HepG2 (cell line): ENCODE results near the gene ADGRG6. TPM values are rescaled to one million over a fixed set of nuclear protein-coding genes. Genes with fewer than 3 reads are reported as not detected.

Source experiments
- ATRX ChIP-seq: sonication (generic); formaldehyde crosslinking; IDR thresholded peaks from 2 replicates; pipeline ENCODE4 v1.4.0; 2020; ENCODE audit warnings: missing genetic modification reagents, borderline replicate concordance
- DMAP1 ChIP-seq: IDR thresholded peaks from 2 replicates; pipeline ENCODE4 v1.6.1; 2016
- DR1 ChIP-seq: sonication (generic); formaldehyde crosslinking; IDR thresholded peaks from 2 replicates; pipeline ENCODE4 v1.8.0; 2021; ENCODE audit warnings: mild to moderate bottlenecking, missing genetic modification reagents, inconsistent platforms
- GPBP1L1 ChIP-seq: sonication (generic); formaldehyde crosslinking; IDR thresholded peaks from 2 replicates; pipeline ENCODE4 v1.5.0; 2020; ENCODE audit warnings: mild to moderate bottlenecking, missing genetic modification reagents
- KMT2B ChIP-seq: IDR thresholded peaks from 2 replicates; pipeline ENCODE4 v1.6.1; 2016; ENCODE audit warnings: missing genetic modification reagents, missing compliant biosample characterization
- NCOR1 ChIP-seq: fragments of 200-600 bp; sonication (generic); IDR thresholded peaks from 2 replicates; pipeline ENCODE4 v1.7.0; 2017; ENCODE audit warnings: antibody characterized with exemption, low read length, borderline replicate concordance
- NR2F1 ChIP-seq, 2 experiments: fragments of 450-650 bp in 1 of 2; formaldehyde crosslinking in 1 of 2; IDR thresholded peaks; 2 replicates each; pipeline versions ENCODE4 v1.5.0 to v1.6.1; 2016 to 2020; ENCODE audit warnings: mild to moderate bottlenecking in 1 of 2, missing compliant biosample characterization in 1 of 2, missing genetic modification reagents in 1 of 2, moderate library complexity in 1 of 2
- PAXIP1 ChIP-seq: sonication (generic); formaldehyde crosslinking; conservative IDR thresholded peaks from 2 replicates; pipeline ENCODE4 v1.4.0; 2020; ENCODE audit warnings: mild to moderate bottlenecking, missing genetic modification reagents, moderate library complexity
- SIX1 ChIP-seq: sonication (generic); formaldehyde crosslinking; IDR thresholded peaks from 2 replicates; pipeline ENCODE4 v1.4.0; 2020; ENCODE audit warnings: missing genetic modification reagents, borderline replicate concordance
- TARDBP ChIP-seq: sonication (generic); formaldehyde crosslinking; IDR thresholded peaks from 2 replicates; pipeline ENCODE4 v1.8.0; 2022; ENCODE audit warnings: mild to moderate bottlenecking, missing genetic modification reagents
- TMF1 ChIP-seq: sonication (generic); formaldehyde crosslinking; IDR thresholded peaks from 2 replicates; pipeline ENCODE4 v1.8.1; 2022; ENCODE audit warnings: low read depth, missing genetic modification reagents
- ZFAT ChIP-seq: sonication (generic); formaldehyde crosslinking; conservative IDR thresholded peaks from 2 replicates; pipeline ENCODE4 v1.8.1; 2023; ENCODE audit warnings: missing genetic modification reagents, inconsistent platforms
- ZFP36L1 ChIP-seq: sonication (generic); formaldehyde crosslinking; IDR thresholded peaks from 2 replicates; pipeline ENCODE4 v1.8.0; 2022; ENCODE audit warnings: mild to moderate bottlenecking, missing genetic modification reagents, moderate library complexity
- ZNF274 ChIP-seq: sonication (generic); formaldehyde crosslinking; IDR thresholded peaks from 2 replicates; pipeline ENCODE4 v1.5.1; 2020; ENCODE audit warnings: mild to moderate bottlenecking, missing genetic modification reagents
- polyA plus RNA-seq, 8 experiments: library from polyadenylated mRNA; depleted of rRNA in 3 of 8; stranded (reverse) in 7 of 8; unstranded in 1 of 8; fragments of >200 nt; fragmentation: Illumina TruSeq in 4 of 8; extraction: Trizol in 4 of 8; gene quantifications; 2 replicates each; pipeline versions ENCODE4 v1.2.1 to v1.2.3, GENCODE V29; 2011 to 2016; ENCODE audit warnings: low read depth in 4 of 8, missing spikeins in 1 of 8, mixed read lengths in 1 of 8; ENCODE audit not compliant: insufficient read depth in 1 of 8
- total RNA-seq, 5 experiments: library from RNA; depleted of rRNA; stranded (reverse); fragments of >200 nt; fragmentation: Illumina TruSeq; extraction: Trizol; gene quantifications; 2 replicates each; pipeline ENCODE4 v1.2.3, GENCODE V29; 2016; ENCODE audit warnings: low read depth in 1 of 5
- TF ChIP-seq, protein P1 (sequence below): sonication (generic); formaldehyde crosslinking; IDR thresholded peaks from 2 replicates; pipeline ENCODE4 v1.4.0; 2020; ENCODE audit warnings: missing genetic modification reagents, borderline replicate concordance
- TF ChIP-seq, protein P2 (sequence below): sonication (generic); formaldehyde crosslinking; IDR thresholded peaks from 2 replicates; pipeline ENCODE4 v1.4.0; 2020; ENCODE audit warnings: missing genetic modification reagents
- TF ChIP-seq, protein P3 (sequence below): sonication (generic); formaldehyde crosslinking; IDR thresholded peaks from 2 replicates; pipeline ENCODE4 v1.5.0; 2020; ENCODE audit warnings: missing genetic modification reagents

The ADGRG6 gene
- total and polyA plus RNA-seq, 2 of the 13 experiments (the other 11 are each of a cell fraction or from before 2014, with no cell fraction given), result 129 to 249 TPM

- no peak for TF ChIP-seq TMF1 (CRISPR knock-in tag)
- no peak; the same call in 1 of the 2 replicates for TF ChIP-seq ZNF274 (CRISPR knock-in tag)
- TF ChIP-seq NR2F1 (CRISPR knock-in tag; IDR thresholded peaks at IDR 0.05), result peak in 1 of 2 experiments; percentile 78; a peak in 2 of 4 replicates
- no peak for TF ChIP-seq DR1 (CRISPR knock-in tag)
- TF ChIP-seq NCOR1, result 0 out of 2 replicates have a peak, but pooled peaks have one; percentile 50
- TF ChIP-seq ZFP36L1, result peak; percentile 75
- TF ChIP-seq, protein P1, sequence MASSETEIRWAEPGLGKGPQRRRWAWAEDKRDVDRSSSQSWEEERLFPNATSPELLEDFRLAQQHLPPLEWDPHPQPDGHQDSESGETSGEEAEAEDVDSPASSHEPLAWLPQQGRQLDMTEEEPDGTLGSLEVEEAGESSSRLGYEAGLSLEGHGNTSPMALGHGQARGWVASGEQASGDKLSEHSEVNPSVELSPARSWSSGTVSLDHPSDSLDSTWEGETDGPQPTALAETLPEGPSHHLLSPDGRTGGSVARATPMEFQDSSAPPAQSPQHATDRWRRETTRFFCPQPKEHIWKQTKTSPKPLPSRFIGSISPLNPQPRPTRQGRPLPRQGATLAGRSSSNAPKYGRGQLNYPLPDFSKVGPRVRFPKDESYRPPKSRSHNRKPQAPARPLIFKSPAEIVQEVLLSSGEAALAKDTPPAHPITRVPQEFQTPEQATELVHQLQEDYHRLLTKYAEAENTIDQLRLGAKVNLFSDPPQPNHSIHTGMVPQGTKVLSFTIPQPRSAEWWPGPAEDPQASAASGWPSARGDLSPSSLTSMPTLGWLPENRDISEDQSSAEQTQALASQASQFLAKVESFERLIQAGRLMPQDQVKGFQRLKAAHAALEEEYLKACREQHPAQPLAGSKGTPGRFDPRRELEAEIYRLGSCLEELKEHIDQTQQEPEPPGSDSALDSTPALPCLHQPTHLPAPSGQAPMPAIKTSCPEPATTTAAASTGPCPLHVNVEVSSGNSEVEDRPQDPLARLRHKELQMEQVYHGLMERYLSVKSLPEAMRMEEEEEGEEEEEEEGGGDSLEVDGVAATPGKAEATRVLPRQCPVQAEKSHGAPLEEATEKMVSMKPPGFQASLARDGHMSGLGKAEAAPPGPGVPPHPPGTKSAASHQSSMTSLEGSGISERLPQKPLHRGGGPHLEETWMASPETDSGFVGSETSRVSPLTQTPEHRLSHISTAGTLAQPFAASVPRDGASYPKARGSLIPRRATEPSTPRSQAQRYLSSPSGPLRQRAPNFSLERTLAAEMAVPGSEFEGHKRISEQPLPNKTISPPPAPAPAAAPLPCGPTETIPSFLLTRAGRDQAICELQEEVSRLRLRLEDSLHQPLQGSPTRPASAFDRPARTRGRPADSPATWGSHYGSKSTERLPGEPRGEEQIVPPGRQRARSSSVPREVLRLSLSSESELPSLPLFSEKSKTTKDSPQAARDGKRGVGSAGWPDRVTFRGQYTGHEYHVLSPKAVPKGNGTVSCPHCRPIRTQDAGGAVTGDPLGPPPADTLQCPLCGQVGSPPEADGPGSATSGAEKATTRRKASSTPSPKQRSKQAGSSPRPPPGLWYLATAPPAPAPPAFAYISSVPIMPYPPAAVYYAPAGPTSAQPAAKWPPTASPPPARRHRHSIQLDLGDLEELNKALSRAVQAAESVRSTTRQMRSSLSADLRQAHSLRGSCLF, result 0 out of 2 replicates have a peak, but pooled peaks have one; percentile 50
- peak; percentile 57; the same call in 1 of the 2 replicates for TF ChIP-seq KMT2B (CRISPR knock-in tag)
- peak; percentile 63; the same call in 1 of the 2 replicates for TF ChIP-seq SIX1
- TF ChIP-seq PAXIP1 (CRISPR knock-in tag), result peak; percentile 41; the same call in 1 of the 2 replicates
- TF ChIP-seq DMAP1 (CRISPR knock-in tag), result peak; percentile 54; the same call in 1 of the 2 replicates
- TF ChIP-seq ATRX, result no peak
- TF ChIP-seq TARDBP (CRISPR knock-in tag), result peak; percentile 46; the same call in 1 of the 2 replicates
- TF ChIP-seq, protein P2, sequence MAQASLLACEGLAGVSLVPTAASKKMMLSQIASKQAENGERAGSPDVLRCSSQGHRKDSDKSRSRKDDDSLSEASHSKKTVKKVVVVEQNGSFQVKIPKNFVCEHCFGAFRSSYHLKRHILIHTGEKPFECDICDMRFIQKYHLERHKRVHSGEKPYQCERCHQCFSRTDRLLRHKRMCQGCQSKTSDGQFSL (CRISPR knock-in tag), result no peak
- TF ChIP-seq GPBP1L1 (CRISPR knock-in tag), result no peak
- TF ChIP-seq, protein P3, sequence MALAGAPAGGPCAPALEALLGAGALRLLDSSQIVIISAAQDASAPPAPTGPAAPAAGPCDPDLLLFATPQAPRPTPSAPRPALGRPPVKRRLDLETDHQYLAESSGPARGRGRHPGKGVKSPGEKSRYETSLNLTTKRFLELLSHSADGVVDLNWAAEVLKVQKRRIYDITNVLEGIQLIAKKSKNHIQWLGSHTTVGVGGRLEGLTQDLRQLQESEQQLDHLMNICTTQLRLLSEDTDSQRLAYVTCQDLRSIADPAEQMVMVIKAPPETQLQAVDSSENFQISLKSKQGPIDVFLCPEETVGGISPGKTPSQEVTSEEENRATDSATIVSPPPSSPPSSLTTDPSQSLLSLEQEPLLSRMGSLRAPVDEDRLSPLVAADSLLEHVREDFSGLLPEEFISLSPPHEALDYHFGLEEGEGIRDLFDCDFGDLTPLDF (CRISPR knock-in tag), result no peak
- TF ChIP-seq ZFAT (CRISPR knock-in tag), result no peak
These were observed 3.6 kb upstream of the ADGRG6 start (continued) for GRCh38 chr6:142297996-142298753.
